Mucosa of stomach (tissue), 1 donor: ENCODE results near the gene SNX3.
A peak's percentile ranks its signal among the peaks of the same experiment; 100 is the strongest.
"Not testable (repeated sequence)": the region's sequence is repeated elsewhere in the genome, so short reads cannot be mapped to it uniquely, and the experiment has no call there.

ENCODE experiments used
- H3K27me3 ChIP-seq: one replicate; pipeline ENCODE4 v1.7.0; 2013; ENCODE audit warnings: mild to moderate bottlenecking, low read length; ENCODE audit not compliant: control insufficient read depth, insufficient read depth
- H3K36me3 ChIP-seq: one replicate; pipeline ENCODE4 v1.7.0; 2013; ENCODE audit warnings: low read length; ENCODE audit not compliant: control insufficient read depth, insufficient read depth
- H3K4me1 ChIP-seq: one replicate; pipeline ENCODE4 v1.7.0; 2013; ENCODE audit warnings: mild to moderate bottlenecking, low read length; ENCODE audit not compliant: control insufficient read depth, insufficient read depth
- H3K4me3 ChIP-seq: one replicate; pipeline ENCODE4 v1.7.0; 2013; ENCODE audit warnings: low read length
- H3K9ac ChIP-seq: one replicate; pipeline ENCODE4 v1.7.0; 2013; ENCODE audit warnings: mild to moderate bottlenecking, low read length, moderate library complexity
- H3K9me3 ChIP-seq: one replicate; pipeline ENCODE4 v1.7.0; 2013; ENCODE audit warnings: mild to moderate bottlenecking, low read length, moderate library complexity; ENCODE audit not compliant: control insufficient read depth
- donor health status: Pancreatic carcinoma.

The SNX3 gene

GRCh38 chr6:108260809-108261569, at the start of gene SNX3:
Gene SNX3, minus strand, starts transcription at chr6:108261040. Its CDS starts 119 bp downstream, at chr6:108260921.
- Histone ChIP-seq H3K4me3 (peak within 1 kb of the TSS; percentile 92), H3K9me3 (no peaks in the 10 kb centered on the region), H3K36me3 (no peaks in the 10 kb centered on the region), H3K27me3 (no peaks in the 10 kb centered on the region), H3K9ac (peak within 1 kb of the TSS; percentile 97), H3K4me1 (peaks cover 7% of the 10 kb centered on the region)

- peaks cover 5% of the 10 kb centered on the region for H3K4me1 ChIP-seq
- no peak overlapping the region for H3K4me3 ChIP-seq
- H3K36me3 ChIP-seq, result no peaks in the 10 kb centered on the region
- H3K9ac ChIP-seq, result no peak overlapping the region
- H3K27me3 ChIP-seq, result no peaks in the 10 kb centered on the region
- H3K9me3 ChIP-seq, result no peaks in the 10 kb centered on the region
Observed at GRCh38 chr6:108309844-108310243, 49.0 kb upstream of the SNX3 start.

GRCh38 chr6:108308641-108309040, 47.8 kb upstream of the SNX3 start:
- H3K36me3 ChIP-seq, H3K4me3 ChIP-seq: not testable (repeated sequence)

GRCh38 chr6:108304646-108305045, 43.8 kb upstream of the SNX3 start:
- Histone ChIP-seq H3K9me3 (no peaks in the 10 kb centered on the region), H3K4me1 (no peaks in the 10 kb centered on the region), H3K9ac (no peak overlapping the region), H3K4me3 (no peak overlapping the region), H3K27me3 (no peaks in the 10 kb centered on the region), H3K36me3 (no peaks in the 10 kb centered on the region)

More at GRCh38 chr6:108308641-108309040, 47.8 kb upstream of the SNX3 start:
- not testable (repeated sequence) for H3K4me1 ChIP-seq, H3K27me3 ChIP-seq, H3K9me3 ChIP-seq, H3K9ac ChIP-seq

- Histone ChIP-seq H3K27me3 (no peaks in the 10 kb centered on the region), H3K9me3 (no peaks in the 10 kb centered on the region), H3K4me3 (no peak overlapping the region), H3K36me3 (no peaks in the 10 kb centered on the region), H3K9ac (no peak overlapping the region), H3K4me1 (no peaks in the 10 kb centered on the region)
Observed at GRCh38 chr6:108302386-108302785, 41.5 kb upstream of the SNX3 start.

GRCh38 chr6:108295676-108296075, 34.8 kb upstream of the SNX3 start:
- Histone ChIP-seq H3K4me1 (peaks cover 13% of the 10 kb centered on the region), H3K36me3 (no peaks in the 10 kb centered on the region), H3K4me3 (peak overlapping the region; percentile 99), H3K27me3 (no peaks in the 10 kb centered on the region), H3K9ac (peak overlapping the region; percentile 99), H3K9me3 (no peaks in the 10 kb centered on the region)

- H3K4me1 ChIP-seq, result peaks cover 13% of the 10 kb centered on the region
- no peaks in the 10 kb centered on the region for H3K27me3 ChIP-seq
- H3K9ac ChIP-seq, result peak within 1 kb of the TSS; percentile 99
- H3K9me3 ChIP-seq, result no peaks in the 10 kb centered on the region
- H3K4me3 ChIP-seq, result peak within 1 kb of the TSS; percentile 99
- no peaks in the 10 kb centered on the region for H3K36me3 ChIP-seq
Observed at GRCh38 chr6:108294727-108295625, 34.1 kb upstream of the SNX3 start, which contains the start of gene AFG1L. Gene AFG1L, plus strand, starts transcription at chr6:108295054. Its CDS starts 26 bp downstream, at chr6:108295080.

- peak overlapping the region; percentile 99 for H3K9ac ChIP-seq
- no peaks in the 10 kb centered on the region for H3K27me3 ChIP-seq
- H3K4me1 ChIP-seq, result peaks cover 13% of the 10 kb centered on the region
- H3K9me3 ChIP-seq, result no peaks in the 10 kb centered on the region
- no peaks in the 10 kb centered on the region for H3K36me3 ChIP-seq
- H3K4me3 ChIP-seq, result peak overlapping the region; percentile 99
Observed at GRCh38 chr6:108294297-108294726, 33.5 kb upstream of the SNX3 start.

GRCh38 chr6:108293527-108294296, 32.9 kb upstream of the SNX3 start:
- Histone ChIP-seq H3K4me3 (peak overlapping the region; percentile 99), H3K9ac (peak overlapping the region; percentile 99)

GRCh38 chr6:108292561-108292960, 31.7 kb upstream of the SNX3 start:
- not testable (repeated sequence) for H3K9me3 ChIP-seq, H3K36me3 ChIP-seq, H3K27me3 ChIP-seq, H3K9ac ChIP-seq, H3K4me3 ChIP-seq
- H3K4me1 ChIP-seq, result peaks cover 13% of the 10 kb centered on the region

More at GRCh38 chr6:108293527-108294296, 32.9 kb upstream of the SNX3 start:
- no peaks in the 10 kb centered on the region for H3K27me3 ChIP-seq
- no peaks in the 10 kb centered on the region for H3K36me3 ChIP-seq
- peaks cover 13% of the 10 kb centered on the region for H3K4me1 ChIP-seq
- H3K9me3 ChIP-seq, result no peaks in the 10 kb centered on the region

- H3K4me1 ChIP-seq, result peaks cover 13% of the 10 kb centered on the region
- no peaks in the 10 kb centered on the region for H3K36me3 ChIP-seq
- H3K27me3 ChIP-seq, result no peaks in the 10 kb centered on the region
- no peak overlapping the region for H3K4me3 ChIP-seq
- no peak overlapping the region for H3K9ac ChIP-seq
- H3K9me3 ChIP-seq, result no peaks in the 10 kb centered on the region
Observed at GRCh38 chr6:108291091-108291490, 30.3 kb upstream of the SNX3 start.
